Testis (tissue), 3 donors: ENCODE results near the gene AGBL1. TPM values are rescaled to one million over a fixed set of nuclear protein-coding genes. Genes with fewer than 3 reads are reported as not detected.

Experiments used
- DNase-seq: peaks from one replicate; pipeline ENCODE4 v3.0.0-alpha.2; 2019
- H3K27ac ChIP-seq, 2 donors: fragments of 200-600 bp; sonication (generic); one replicate each; pipeline ENCODE4 v1.5.1; 2019
- H3K27me3 ChIP-seq: fragments of 200-600 bp; sonication (generic); one replicate; pipeline ENCODE4 v1.5.1; 2019
- H3K36me3 ChIP-seq: fragments of 200-600 bp; sonication (generic); one replicate; pipeline ENCODE4 v1.5.1; 2017; ENCODE audit warnings: low read depth; ENCODE audit errors: missing control alignments
- H3K4me1 ChIP-seq: fragments of 200-600 bp; sonication (generic); one replicate; pipeline ENCODE4 v1.5.1; 2019
- H3K4me3 ChIP-seq, 2 donors: fragments of 200-600 bp; sonication (generic); one replicate each; pipeline ENCODE4 v1.5.1; 2017 to 2019
- H3K9me3 ChIP-seq: fragments of 200-600 bp; sonication (generic); one replicate; pipeline ENCODE4 v1.5.1; 2017
- CTCF ChIP-seq, 3 experiments: fragments of 450-650 bp in 2 of 3; fragments of 200-600 bp in 1 of 3; sonication (generic) in 1 of 3; IDR thresholded peaks; one replicate each; pipeline ENCODE4 v1.5.1; 2016 to 2019; ENCODE audit warnings: antibody characterized with exemption in 3 of 3, mild to moderate bottlenecking in 2 of 3, moderate library complexity in 1 of 3
- POLR2A ChIP-seq: fragments of 450-650 bp; IDR thresholded peaks from one replicate; pipeline ENCODE4 v1.6.1; 2017; ENCODE audit warnings: antibody characterized with exemption, mild to moderate bottlenecking, moderate library complexity
- WGBS, 2 donors: methylation state at CpG; one replicate each; pipeline ENCODE4 v1.1.5; 2018; 5-methylcytosine and 5-hydroxymethylcytosine counted together
- intact Hi-C: fragments of 100-400 bp; cut with DNase I; formaldehyde crosslinking; loops from one replicate; pipeline ENCODE4 v1.15.1; 2023; ENCODE audit warnings: low total_unique reads
- polyA plus RNA-seq: library from polyadenylated mRNA; stranded (reverse); fragments of 350-450 nt; fragmentation: Illumina TruSeq; extraction: RNeasy Lipid Tissue Mini Kit (QIAGEN cat#74804); gene quantifications from one replicate; pipeline ENCODE4 v1.2.3, GENCODE V29; 2014; ENCODE audit warnings: low read depth, low replicate concordance; ENCODE audit not compliant: insufficient read depth
- total RNA-seq, 2 donors: library from RNA; depleted of rRNA; stranded (reverse); fragments of >200 nt; gene quantifications; one replicate each; pipeline ENCODE4 v1.2.3, GENCODE V29; 2016

The AGBL1 gene
- total and polyA plus RNA-seq, 3 donors from 2014 or later: 0.37 to 0.94 (median 0.70) TPM

- no peak for TF ChIP-seq CTCF (IDR thresholded peaks at IDR 0.05)
- no peak for TF ChIP-seq POLR2A
- DNase-seq: no peak
- H3K27ac ChIP-seq: no peak overlapping the region
- no peak overlapping the region for H3K4me3 ChIP-seq
- H3K9me3 ChIP-seq: no peaks in the 10 kb centered on the region
- no peaks in the 10 kb centered on the region for H3K4me1 ChIP-seq
- H3K27me3 ChIP-seq: no peaks in the 10 kb centered on the region
- intact Hi-C loops: no loop called here
- WGBS, 2 donors: 34 to 39% methylated on average over 4 of the region's 4 CpGs
- no peaks in the 10 kb centered on the region for H3K36me3 ChIP-seq
Measured at GRCh38 chr15:86837294-86838061, 757.8 kb downstream of the AGBL1 start.

DNA sequence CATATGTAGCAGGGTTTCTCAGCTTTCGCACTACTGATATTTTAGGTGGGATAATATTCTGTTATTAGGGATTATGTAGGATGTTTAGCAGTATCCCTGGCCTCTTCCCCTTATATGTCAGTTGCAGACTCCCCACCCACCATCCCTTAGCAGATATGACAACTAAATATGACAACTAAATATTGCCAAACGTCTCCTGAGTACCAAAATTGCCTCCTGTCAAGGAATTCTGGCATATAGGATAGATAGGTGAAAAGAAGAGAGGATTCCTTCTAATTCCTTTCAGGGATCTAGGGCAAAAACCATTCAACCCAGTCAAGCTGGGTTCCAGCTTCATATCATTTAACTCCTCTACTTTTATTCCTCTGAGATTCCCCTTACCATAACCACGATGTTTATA, 759.8 kb downstream of the AGBL1 start:
- no peaks in the 10 kb centered on the region for H3K9me3 ChIP-seq
- WGBS, 2 donors: 78 to 83% methylated on average over 3 of the region's 3 CpGs
- H3K27ac ChIP-seq: no peak overlapping the region

GRCh38 chr15:86840996-86841395, 761.3 kb downstream of the AGBL1 start:
- no peaks in the 10 kb centered on the region for H3K27me3 ChIP-seq
- TF ChIP-seq CTCF (IDR thresholded peaks at IDR 0.05): no peak
- WGBS, 2 donors: 73 to 89% methylated on average over 1 to 2 of the region's 2 CpGs
- no peak for DNase-seq
- no peaks in the 10 kb centered on the region for H3K9me3 ChIP-seq
- no peaks in the 10 kb centered on the region for H3K4me1 ChIP-seq
- no peak overlapping the region for H3K27ac ChIP-seq
- H3K36me3 ChIP-seq: no peaks in the 10 kb centered on the region
- intact Hi-C loops: no loop called here
- H3K4me3 ChIP-seq: no peak overlapping the region

More for the DNA sequence above, 759.8 kb downstream of the AGBL1 start:
- TF ChIP-seq CTCF (IDR thresholded peaks at IDR 0.05) (no peak), POLR2A (no peak)
- Histone ChIP-seq H3K4me1 (no peaks in the 10 kb centered on the region), H3K27me3 (no peaks in the 10 kb centered on the region), H3K36me3 (no peaks in the 10 kb centered on the region), H3K4me3 (no peak overlapping the region)
- intact Hi-C loops: no loop called here
- no peak for DNase-seq

- intact Hi-C loops: no loop called here
- TF ChIP-seq CTCF (IDR thresholded peaks at IDR 0.05) (no peak), POLR2A (no peak)
- Histone ChIP-seq H3K4me3 (no peak overlapping the region), H3K36me3 (no peaks in the 10 kb centered on the region), H3K4me1 (no peaks in the 10 kb centered on the region), H3K27me3 (no peaks in the 10 kb centered on the region), H3K27ac (no peak overlapping the region), H3K9me3 (no peaks in the 10 kb centered on the region)
- DNase-seq: no peak
- 81 to 92% methylated on average over 1 of the region's 1 CpG for WGBS, 2 donors
Measured at GRCh38 chr15:86842199-86842598, 762.5 kb downstream of the AGBL1 start.

DNA sequence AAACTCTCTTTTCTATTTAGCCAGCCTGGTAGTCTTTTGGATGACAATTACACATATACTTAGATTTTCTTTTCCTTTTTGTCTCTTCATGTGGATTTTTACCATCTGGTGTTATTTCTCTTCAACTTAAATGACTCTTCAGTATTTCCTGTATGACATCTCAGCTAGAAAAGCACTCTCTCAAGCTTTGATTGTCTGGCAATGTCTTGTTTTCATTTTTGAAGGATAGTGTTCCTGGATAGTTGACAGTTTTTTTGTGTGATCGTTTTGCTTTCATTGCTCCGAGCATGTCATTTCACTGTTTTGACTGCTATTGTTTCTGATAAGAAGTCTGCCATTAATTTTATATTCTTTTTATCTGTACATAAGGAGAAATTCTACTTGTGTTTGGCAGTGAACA, 766.4 kb downstream of the AGBL1 start:
- 58 to 65% methylated on average over 2 of the region's 2 CpGs for WGBS, 2 donors
- no peak for TF ChIP-seq CTCF (IDR thresholded peaks at IDR 0.05)
- no peak for TF ChIP-seq POLR2A
- intact Hi-C loops: no loop called here
- no peaks in the 10 kb centered on the region for H3K4me1 ChIP-seq
- no peaks in the 10 kb centered on the region for H3K9me3 ChIP-seq
- no peaks in the 10 kb centered on the region for H3K27me3 ChIP-seq
- DNase-seq: no peak
- H3K36me3 ChIP-seq: no peaks in the 10 kb centered on the region
- H3K27ac ChIP-seq: no peak overlapping the region
- H3K4me3 ChIP-seq: no peak overlapping the region
